GM18526 (cell line): ENCODE data around the gene C14orf132.

ENCODE experiments used
- POLR2A ChIP-seq: IDR thresholded peaks from 3 replicates; pipeline ENCODE4 v1.6.1; 2011; ENCODE audit not compliant: insufficient read length; ENCODE audit errors: extremely low read depth

The C14orf132 gene

DNA sequence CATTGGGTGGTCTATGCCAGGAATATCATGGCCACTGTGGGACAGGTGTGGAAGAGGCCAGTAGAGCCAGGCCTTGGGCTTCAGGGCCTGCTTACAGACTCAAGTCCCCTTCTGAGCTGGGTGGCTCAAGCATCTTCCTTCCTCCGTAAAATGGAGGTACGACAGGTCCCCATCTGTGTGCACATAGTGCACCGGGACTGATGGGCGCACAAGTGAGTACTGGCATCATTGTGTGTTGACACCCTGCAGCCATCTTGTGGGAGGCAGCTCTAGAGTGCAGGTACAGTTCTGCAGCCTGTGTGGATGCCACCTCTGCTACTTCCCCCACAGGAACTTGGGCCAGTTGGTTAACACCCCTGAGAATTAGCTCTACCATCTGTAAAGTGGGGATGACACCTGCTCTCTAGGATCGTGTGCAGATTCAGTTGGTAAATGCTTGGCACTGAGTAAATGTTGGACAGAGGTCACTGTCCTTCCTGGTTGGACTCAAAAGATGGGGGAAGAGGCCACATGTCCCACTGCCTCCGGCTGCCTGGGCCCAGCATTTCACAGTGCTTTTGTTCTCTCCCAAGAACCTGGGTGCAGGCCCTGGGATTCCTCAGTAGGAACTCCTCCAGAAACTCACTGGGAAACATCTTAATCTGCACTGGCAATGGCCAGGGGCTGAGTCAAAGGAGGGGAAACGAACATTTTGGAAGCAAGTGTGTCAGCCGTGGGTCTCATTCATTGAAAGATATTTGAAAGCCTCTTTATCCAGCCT is 70.6 kb downstream of the C14orf132 start:
- TF ChIP-seq POLR2A, result no peak

DNA sequence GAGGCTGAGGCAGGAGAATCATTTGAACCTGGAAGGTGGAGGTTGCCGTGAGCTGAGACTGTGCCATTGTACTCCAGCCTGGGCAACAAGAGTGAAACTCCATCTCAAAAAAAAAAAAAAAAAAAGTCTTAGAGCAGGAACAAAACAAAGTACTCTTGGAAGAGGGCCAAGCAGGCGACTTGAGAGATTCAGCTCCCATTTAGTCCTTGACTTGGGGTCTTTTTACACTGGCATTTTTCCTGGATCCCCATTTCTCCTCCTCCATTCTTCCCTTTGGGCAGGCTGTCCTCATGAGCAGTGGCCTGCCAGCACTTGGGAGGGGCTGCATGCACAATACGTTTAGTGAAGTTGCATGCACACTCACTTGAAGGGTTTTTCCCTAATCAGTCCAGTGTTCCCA is 72.9 kb downstream of the C14orf132 start:
- TF ChIP-seq POLR2A, result no peak

DNA sequence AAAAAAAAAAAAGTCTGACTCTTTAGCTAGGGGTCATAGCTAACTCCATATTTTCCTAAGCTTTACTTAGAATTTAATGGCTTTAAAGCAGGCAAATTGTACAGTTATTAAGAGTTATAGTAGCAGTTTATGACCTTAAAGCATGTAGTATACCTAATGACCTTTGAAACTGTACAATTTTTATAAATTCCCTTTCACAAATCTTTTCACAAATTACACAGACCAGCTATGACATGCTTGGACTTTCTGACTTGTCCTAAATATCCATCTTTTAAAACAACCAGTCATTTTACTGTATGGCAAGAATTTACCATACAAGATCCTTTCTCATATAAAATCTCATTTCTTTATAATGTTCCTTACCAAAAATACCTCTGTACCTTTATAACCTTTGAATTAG is 74.8 kb downstream of the C14orf132 start:
- TF ChIP-seq POLR2A, result no peak

DNA sequence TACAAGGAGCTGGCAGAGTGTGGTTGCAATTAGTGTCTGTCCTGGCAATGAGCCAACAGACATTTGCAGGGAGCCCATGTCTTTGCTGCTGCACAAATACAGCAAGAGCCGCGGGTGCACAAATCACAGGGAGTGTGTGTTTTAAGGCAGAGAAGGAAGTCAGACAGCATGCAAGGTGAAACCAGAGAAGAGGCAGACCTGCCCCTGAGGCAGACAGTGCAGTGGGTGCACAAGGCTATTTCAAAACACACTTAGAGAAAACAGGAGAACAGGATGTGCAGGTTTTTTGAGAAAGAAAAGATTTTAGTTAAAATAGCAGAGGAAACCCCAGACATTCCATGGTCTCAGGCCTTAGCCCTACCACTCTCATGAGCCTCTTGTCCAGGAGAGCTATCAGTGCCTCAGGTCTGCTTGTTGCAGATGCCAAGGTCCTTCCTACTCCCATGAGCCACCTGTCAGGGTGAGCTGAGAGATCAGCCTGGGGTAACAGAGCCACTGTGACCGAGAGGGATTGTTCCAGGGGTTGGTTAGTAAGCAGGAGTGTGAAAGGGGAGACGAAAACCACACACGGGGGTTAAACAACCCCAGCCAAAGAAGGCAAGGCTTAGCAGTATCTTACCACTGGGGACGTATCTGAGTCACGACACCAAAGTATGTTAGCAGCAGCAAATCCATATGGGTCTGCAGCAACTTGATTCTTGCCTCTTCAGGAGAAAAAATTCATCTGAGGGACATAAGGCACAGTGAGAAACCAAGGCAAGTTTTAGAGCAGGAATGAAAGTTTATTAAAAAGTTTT is 78.1 kb downstream of the C14orf132 start:
- TF ChIP-seq POLR2A, result no peak

DNA sequence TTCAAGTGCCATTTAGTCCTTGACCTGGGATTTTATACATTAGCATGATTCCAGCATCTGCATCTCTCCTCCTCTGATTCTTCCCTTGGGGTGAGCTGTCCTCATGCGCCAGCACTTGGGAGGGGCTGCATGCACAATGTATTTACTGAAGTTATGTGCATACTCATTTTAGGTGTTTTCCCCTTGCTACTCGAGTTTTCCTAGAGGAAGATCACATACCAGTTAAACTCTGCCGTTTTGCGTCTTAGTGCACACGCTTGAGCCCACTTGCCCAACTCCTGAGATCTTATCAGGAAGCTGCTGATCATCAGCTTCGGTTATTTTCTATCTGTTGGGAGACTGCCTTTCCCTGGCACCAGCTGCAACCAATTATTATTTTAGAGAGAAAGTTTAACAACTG is 78.8 kb downstream of the C14orf132 start:
- no peak for TF ChIP-seq POLR2A

DNA sequence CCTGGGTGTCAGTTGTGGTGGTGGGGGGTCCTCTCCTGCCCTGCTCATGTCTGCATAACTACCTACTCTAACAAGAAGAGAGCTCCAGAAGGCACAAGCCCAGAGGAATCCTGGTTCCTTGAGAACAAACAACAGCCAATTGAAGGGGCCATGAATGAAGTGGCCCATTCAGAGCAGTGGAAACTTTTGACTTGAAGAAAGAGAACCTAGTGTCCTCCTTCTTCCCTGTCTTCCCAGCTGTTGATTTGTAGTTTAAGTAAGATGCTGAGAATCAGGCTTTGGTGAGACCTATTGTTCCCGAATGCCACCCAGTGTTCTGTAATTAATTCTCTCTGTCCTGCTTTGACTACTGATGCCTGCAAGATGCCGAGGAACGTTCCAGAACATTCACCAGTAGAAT is 79.2 kb downstream of the C14orf132 start:
- TF ChIP-seq POLR2A, result no peak

DNA sequence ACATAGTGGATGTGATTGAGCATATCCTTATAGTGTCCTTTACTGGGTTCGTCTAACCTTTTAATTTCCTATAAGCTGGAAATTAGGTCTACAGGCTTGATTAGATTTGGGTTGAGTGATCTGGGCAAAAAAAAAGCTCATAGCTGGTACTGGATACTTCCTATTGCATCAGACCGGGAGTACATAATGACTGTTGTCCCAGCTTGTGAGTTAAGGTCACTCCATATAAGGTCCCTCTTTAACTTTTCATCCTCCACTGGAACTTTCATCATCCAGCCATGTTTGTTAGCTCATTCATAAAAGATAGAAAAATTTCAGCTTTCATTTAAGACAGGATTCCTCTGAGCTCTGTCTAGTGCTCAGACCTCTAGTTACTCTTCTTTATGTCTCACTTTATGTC is 80.8 kb downstream of the C14orf132 start:
- TF ChIP-seq POLR2A, result no peak

DNA sequence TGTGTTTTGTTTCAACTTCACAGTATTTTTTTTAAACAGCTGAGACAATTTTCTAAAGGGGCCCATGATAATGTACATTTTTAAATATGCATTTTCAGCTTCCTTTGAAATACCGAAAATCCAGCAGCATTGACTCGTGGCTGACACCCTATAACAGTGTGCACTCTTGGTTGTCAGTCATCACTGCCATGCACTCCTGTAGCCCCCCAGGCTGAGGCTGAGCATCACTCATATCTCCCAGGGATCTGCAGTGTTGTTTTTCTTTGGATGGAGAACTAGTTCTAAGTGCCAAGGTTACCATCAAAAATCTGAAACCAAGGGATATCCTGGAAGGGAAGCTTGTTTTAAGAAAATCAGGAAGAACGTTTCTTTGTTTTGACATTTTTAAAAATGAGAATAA is 81.2 kb downstream of the C14orf132 start:
- TF ChIP-seq POLR2A, result no peak

DNA sequence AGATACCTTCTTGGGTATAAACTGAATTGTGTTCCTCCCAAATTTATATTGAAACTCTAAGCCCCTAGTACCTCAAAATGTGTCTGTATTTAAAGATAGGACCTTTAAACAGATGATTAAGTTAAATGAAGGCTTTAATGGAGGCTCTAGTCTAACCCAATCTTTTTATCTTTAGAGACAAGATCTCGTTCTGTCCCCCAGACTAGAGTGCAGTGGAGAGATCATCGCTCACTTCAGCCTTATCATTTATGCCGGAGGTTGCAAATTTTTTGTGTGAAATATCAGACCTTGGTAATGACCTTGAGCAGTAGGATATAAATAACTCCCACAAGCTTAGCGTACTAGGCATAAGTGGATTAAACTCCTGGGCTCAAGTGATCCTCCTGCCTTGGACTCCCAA is 81.8 kb downstream of the C14orf132 start:
- no peak for TF ChIP-seq POLR2A

DNA sequence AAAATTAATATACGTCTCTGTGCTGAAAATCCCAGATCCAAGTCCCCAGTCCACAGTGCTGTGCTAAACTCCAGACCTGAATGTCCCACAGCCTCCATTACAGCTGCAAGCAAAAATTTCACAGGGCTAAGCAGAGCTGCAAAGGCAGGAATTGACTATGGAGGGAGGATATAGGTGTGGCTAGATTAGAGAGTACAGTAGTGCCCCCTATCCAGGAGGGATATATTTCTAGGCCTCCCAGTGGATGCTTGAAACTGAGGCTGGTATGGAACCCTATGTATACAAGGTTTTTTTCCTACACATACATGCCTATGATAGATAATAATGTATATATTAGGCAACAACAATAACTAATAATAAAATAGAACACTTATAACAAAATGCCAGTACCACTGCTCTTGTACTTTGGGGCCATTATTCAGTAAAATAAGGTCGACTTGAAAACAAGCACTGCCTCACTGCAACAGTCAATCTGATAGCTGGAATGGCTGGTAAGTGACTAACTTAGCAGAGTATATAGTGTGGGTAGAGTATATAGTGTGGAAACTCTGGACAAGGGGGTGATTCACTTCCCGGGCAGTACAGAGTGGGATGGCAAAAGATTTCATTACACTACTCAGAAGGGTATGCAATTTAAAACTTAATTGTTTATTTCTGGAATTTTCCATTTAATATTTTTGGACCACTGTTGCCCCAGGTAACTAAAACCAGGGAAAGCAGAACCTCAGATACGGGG is 82.7 kb downstream of the C14orf132 start:
- TF ChIP-seq POLR2A, result no peak

DNA sequence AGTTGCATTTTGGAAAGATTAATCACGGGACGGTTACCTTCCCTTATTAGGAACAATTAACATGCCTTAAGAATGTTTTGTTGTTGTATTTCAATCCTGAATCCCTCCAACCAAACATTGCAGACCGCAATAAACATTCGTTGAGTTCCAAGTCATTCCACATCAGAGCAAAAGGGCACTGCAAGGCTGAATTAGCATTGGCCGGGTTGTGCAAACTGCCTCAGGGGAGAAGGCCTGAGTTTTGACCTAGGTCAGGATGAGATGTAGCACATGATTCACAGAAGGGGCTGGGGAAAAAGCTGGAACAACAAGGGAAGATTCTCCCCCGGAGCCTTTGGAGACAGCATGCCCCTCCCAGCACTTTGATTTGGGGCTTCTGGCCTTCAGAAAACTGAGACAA is 83.3 kb downstream of the C14orf132 start:
- TF ChIP-seq POLR2A, result no peak

DNA sequence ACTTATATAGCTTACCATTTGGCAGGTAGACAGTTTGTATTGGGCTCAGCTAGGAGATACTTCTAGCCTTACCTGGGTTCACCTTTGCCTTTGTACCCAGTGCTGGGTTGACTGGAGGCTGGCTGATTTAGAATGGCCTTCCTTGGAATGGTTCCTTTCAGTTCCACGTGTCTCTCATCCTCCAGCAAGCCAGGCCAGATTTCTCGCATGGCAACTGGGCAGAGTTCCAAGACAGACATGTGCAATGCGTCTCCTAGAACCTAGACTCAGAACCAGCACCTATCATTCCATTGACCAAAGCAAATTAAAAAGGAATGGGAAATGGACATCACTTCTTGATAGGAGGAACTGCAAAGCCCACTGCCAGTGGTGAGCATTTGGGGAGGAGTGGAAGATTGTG is 86.4 kb downstream of the C14orf132 start:
- TF ChIP-seq POLR2A, result no peak

DNA sequence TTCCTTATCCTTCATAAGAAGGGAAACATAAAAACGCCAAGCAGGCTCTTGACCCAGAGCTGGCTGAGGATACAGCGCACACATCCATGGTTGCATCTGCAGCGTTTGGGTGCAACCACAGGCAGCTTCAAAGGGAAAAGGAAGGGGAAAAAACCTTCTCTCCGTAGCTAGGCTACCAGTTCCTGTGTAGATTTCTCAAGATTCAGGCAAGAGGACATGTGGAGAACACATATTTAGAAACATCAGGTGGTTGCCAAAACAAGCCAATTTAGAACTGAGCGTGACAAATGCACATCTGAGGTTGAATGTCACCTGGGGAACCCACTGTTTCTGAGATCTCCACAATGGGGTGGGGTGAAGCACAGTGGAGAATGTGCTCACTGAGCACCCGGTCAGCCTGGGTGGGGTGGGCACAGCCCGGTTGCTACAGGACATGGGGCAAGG is 87.2 kb downstream of the C14orf132 start:
- no peak for TF ChIP-seq POLR2A

DNA sequence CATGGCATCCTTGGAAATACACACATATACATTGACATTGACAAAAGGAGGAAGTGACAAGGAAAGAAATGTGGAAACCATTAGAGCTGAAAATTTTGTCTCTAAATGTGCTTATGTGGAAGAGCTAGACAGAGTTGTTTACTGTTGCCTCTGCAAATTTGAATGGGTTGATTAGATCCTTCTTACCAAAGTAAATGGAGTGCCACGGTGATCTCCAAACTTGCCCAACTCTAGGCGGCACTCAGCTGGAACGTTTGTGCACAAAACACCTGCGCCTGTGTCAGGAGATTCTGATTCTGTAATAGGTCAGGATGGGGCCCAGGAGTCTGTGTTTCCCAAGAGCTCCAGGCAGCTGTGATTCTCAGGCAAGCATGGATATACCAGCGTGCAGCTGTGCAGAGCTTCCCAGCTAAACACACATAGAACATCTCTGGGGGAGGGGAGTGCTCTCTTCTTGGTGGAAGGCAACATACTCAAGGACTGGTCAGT is 87.7 kb downstream of the C14orf132 start:
- TF ChIP-seq POLR2A, result no peak

DNA sequence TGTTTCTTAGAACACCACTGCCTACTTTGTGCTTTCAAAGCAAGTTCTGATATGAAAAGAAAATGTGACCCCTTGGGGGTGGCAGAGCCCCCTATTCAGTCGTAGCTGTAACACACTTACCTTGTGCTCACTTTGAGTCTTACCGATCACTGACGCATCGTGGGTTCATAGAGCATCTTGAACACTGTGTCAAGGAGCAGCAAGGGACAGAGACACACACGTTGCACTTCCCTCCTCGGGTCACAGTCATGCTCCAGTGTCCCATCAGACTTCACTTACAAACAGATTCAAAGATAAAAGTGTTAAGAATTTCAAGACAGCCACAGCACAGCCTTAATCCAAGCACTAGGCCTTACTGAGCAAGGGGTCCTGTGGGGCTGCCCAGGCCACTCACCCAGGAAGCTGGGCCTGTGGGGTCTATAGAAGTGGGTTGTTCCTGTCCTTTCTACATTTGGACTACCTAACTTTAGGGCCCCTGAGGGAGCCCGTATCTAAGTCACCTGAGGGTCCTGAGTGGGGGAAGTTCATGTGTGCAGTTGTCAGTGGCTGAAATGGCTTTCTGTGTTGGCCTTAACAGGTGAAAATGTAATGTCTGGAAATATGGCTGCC is 90.1 kb downstream of the C14orf132 start:
- no peak for TF ChIP-seq POLR2A
